Testis (tissue), 2 donors: Measurements from ENCODE around the gene UCP3.

Experiments
- CTCF ChIP-seq, 3 experiments: fragments of 450-650 bp in 2 of 3; fragments of 200-600 bp in 1 of 3; sonication (generic) in 1 of 3; IDR thresholded peaks; one replicate each; pipeline ENCODE4 v1.5.1; 2016 to 2019; ENCODE audit warnings: antibody characterized with exemption in 3 of 3, mild to moderate bottlenecking in 2 of 3, moderate library complexity in 1 of 3
- POLR2A ChIP-seq: fragments of 450-650 bp; IDR thresholded peaks from one replicate; pipeline ENCODE4 v1.6.1; 2017; ENCODE audit warnings: antibody characterized with exemption, mild to moderate bottlenecking, moderate library complexity

- TF ChIP-seq CTCF (IDR thresholded peaks at IDR 0.05): no peak
- no peak for TF ChIP-seq POLR2A
Observed at GRCh38 chr11:73978576-73979086, 30.3 kb downstream of the UCP3 start.
